Subcutaneous adipose tissue (tissue), 4 donors: ENCODE results near the gene UQCRH. TPM values are rescaled to one million over a fixed set of nuclear protein-coding genes. Genes with fewer than 3 reads are reported as not detected.

ENCODE experiments used
- total RNA-seq, 4 donors: library from RNA; depleted of rRNA; stranded (reverse); fragments of >200 nt; gene quantifications; one replicate each; pipeline ENCODE4 v1.1.0, GENCODE V29; 2016
- TF ChIP-seq, protein P1 (sequence below): fragments of 450-650 bp; IDR thresholded peaks from one replicate; pipeline ENCODE4 v1.5.1; 2016; ENCODE audit warnings: low read depth, mild to moderate bottlenecking, control low read depth, antibody characterized with exemption, moderate library complexity

Gene UQCRH
- total RNA-seq, 4 donors from 2014 or later, result 301 to 496 (median 395) TPM

DNA sequence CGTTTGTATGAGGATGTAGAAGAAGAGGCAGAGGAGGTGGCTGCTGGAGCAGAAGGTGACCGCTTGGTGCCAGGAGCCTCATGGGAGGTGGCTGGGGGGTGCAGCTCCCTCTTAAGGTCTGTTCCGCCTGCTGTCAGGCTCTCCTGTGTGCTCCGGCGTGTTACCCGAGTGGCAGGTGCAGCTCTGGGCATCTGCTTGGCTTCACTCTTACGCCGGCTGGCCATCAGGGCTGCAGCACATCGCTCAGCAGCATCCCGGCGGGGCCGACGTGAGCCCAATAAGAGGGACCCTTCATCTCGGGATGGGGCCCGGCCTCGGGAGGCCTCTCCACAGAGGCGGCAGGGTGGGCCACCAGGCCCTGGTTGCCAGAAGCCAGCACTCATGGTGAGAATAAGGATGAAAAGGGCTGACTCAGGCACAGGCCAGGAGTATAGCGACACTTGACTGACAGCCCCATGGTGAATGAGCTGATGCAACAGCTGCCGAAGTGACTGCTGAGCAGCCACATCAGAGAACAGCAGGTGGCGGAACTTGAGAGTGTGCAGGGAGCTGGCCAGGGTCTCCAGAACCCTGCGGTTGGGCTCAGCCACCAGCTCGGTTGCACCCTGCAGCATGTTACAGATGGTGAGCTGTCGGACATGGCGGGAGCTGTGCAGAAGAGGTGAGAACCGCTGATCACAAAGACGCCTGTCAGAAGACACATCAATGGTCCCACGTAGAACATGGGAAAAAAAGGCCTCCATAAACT is 17.6 kb upstream of the UQCRH start:
- TF ChIP-seq, protein P1, sequence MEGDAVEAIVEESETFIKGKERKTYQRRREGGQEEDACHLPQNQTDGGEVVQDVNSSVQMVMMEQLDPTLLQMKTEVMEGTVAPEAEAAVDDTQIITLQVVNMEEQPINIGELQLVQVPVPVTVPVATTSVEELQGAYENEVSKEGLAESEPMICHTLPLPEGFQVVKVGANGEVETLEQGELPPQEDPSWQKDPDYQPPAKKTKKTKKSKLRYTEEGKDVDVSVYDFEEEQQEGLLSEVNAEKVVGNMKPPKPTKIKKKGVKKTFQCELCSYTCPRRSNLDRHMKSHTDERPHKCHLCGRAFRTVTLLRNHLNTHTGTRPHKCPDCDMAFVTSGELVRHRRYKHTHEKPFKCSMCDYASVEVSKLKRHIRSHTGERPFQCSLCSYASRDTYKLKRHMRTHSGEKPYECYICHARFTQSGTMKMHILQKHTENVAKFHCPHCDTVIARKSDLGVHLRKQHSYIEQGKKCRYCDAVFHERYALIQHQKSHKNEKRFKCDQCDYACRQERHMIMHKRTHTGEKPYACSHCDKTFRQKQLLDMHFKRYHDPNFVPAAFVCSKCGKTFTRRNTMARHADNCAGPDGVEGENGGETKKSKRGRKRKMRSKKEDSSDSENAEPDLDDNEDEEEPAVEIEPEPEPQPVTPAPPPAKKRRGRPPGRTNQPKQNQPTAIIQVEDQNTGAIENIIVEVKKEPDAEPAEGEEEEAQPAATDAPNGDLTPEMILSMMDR, result no peak

DNA sequence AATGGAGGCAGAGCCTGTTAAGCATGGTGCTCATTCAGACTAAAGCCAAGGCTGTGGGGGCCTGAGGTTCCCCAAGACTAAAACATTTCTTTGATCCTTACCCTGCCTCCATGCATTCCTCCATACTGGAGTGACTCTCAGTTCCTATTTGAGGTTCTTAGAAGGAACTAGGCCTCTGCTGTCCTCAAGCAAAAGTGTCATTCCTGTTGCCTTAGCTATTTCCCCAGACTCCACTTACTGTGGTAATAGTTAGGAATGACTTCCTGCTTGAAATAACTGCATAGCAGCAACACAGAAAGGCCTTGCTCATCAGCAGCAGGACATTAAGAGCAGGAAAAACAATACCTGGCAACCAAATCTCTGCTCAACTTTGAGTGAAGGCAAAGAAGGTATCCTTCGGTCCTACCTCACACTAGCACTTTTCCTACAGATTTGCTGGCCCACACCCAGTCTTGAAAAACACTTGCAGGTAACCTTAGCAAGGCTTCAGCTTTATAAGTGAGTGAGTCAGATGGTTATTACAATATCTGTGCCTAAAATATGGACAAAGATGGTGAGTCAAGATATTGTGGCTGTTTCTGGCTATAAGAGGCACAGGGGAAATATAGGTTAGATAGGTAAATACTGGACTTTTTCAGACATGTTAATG is 14.9 kb upstream of the UQCRH start:
- TF ChIP-seq, protein P1, result no peak

DNA sequence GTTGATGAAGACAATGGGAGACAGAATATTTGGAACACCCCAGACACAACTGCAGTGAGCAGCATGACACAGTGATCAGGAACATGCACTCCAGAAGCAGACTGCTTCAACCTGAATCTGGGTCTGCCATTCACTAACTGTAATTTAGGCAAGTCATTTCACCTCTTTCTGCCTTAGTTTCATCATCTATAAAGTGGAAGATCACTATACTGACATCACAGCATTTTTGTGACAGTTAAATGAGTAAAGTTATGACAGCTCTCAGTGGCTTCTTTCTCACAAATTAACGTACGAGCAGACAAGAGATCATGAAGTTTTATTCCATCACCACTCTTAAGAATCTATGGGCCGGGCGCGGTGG is 14.4 kb upstream of the UQCRH start:
- TF ChIP-seq, protein P1, result no peak

DNA sequence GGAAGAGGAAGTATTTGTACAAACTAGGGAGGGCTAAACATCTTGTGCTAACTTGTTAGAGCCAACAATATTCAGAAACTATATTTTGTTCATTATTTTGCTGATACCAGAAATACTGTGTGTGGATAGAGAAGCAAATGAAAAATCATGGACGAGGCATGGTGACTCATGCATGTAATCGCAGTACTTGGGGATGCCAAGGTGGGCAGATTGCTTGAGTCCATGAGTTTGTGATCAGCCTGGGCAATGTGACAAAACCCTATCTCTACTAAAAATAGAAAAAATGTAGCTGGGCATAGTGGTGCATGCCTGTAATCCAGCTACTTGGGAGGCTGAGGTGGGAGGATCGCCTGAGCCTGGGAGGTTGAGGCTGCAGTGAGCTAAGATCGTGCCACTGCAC is 13.5 kb upstream of the UQCRH start:
- TF ChIP-seq, protein P1, result no peak

DNA sequence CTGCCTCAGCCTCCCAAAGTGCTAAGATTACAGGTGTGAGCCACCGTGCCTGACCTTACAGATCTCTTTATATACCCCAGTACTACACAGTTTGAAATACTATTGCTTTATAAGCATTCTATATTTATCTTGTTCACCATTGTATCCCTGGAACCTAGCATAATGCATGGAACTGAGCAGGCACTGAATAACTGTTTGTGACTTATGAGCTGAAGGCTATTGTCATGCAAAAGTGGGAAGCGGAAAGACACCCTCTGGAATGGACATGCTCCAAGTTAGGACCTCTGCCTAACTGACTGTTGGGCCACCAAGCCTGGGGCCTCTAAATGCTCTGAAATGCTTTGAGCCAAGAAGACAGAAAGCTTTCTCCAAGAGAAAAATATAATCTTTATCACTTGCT is 8.2 kb upstream of the UQCRH start:
- TF ChIP-seq, protein P1, result no peak

DNA sequence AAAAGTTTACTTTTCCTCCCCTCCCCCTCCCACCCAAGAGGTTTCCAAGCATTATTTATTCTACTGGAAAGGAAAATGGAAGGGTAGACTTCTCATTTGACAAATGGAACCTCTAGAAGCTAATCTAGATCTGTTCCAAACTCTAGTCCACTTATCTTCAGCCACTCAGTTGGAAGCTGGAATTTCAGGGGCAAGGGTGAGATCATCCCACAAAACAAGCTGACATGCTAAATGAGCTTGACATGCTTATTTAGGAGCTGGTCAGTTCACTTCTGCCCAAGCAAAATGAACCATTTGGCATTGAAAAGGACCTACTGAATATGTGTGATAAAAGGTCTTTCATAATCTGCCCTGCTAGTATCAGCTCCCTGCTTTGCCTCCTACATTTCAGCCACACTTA is 5.1 kb upstream of the UQCRH start:
- TF ChIP-seq, protein P1, result no peak

DNA sequence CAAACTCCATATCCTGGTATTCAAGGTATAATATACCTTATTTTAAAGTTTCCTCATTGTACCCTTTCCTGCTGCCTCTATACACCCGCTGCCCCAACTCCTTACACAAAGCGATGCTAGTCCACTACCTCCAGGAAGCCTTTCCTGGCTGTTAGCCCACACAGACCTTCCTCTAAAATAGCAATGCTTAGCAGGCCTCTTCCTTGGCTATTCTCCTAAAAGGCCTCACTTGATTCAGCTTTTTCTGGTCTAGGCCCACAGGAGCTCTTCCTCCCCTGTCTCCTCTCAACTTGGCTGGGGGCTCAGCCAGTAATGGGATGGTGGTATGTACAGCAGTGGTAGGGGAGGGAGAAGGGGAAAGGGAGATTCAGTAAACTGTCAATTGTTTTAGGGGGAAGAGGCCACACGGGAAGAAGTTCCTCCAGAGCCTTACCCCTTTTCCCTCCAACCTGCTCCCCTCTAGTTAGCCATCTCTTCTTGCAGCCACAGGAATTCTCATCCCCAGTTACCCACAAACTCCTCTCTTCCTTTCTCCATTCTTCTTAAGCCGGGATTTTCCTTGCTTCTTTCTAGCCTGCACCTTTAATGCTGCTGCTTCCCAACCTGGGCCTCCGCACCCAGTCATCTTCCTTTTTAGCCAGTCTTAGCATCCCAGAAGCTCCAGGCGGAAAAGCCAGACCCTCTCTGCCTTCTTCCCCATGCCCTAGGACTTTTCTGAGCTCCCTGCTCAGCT is 2.7 kb upstream of the UQCRH start:
- TF ChIP-seq, protein P1, result no peak
